Suprapubic skin (tissue), 4 donors: ENCODE measurements around the gene RCL1. TPM values are rescaled to one million over a fixed set of nuclear protein-coding genes. Genes with fewer than 3 reads are reported as not detected.

Source experiments
- DNase-seq, 2 donors: peaks; one replicate each; pipeline ENCODE4 v3.0.0-alpha.2; 2019; ENCODE audit warnings: low spot score in 2 of 2
- H3K27ac ChIP-seq: fragments of 200-600 bp; sonication (generic); one replicate; pipeline ENCODE4 v1.5.1; 2019
- H3K27me3 ChIP-seq: fragments of 200-600 bp; sonication (generic); one replicate; pipeline ENCODE4 v1.5.1; 2019
- H3K36me3 ChIP-seq: fragments of 200-600 bp; sonication (generic); one replicate; pipeline ENCODE4 v1.5.1; 2019
- H3K4me1 ChIP-seq: fragments of 200-600 bp; sonication (generic); one replicate; pipeline ENCODE4 v1.5.1; 2019
- H3K4me3 ChIP-seq: fragments of 200-600 bp; sonication (generic); one replicate; pipeline ENCODE4 v1.5.1; 2019; ENCODE audit warnings: mild to moderate bottlenecking
- H3K9me3 ChIP-seq: fragments of 200-600 bp; sonication (generic); one replicate; pipeline ENCODE4 v1.5.1; 2019
- EP300 ChIP-seq: sonication (generic); formaldehyde crosslinking; IDR thresholded peaks from one replicate; pipeline ENCODE4 v1.6.1; 2017; ENCODE audit warnings: antibody characterized with exemption
- POLR2A ChIP-seq, 2 donors: fragments of 450-650 bp; IDR thresholded peaks; one replicate each; pipeline ENCODE4 v1.6.1; 2017; ENCODE audit warnings: antibody characterized with exemption in 2 of 2, mild to moderate bottlenecking in 2 of 2, moderate library complexity in 2 of 2
- POLR2AphosphoS5 ChIP-seq, 3 donors: sonication (generic); formaldehyde crosslinking; IDR thresholded peaks; one replicate each; pipeline ENCODE4 v1.6.1; 2017; ENCODE audit warnings: antibody characterized with exemption in 3 of 3
- WGBS: methylation state at CpG from one replicate; pipeline ENCODE4 v1.1.5; 2018; 5-methylcytosine and 5-hydroxymethylcytosine counted together
- total RNA-seq, 4 donors: library from RNA; depleted of rRNA; stranded (reverse); fragments of >200 nt; gene quantifications; one replicate each; pipeline ENCODE4 v1.1.0, GENCODE V29; 2016
- TF ChIP-seq, protein P1 (sequence below), 2 donors: fragments of 200-600 bp in 1 of 2; fragments of 450-650 bp in 1 of 2; sonication (generic) in 1 of 2; IDR thresholded peaks; one replicate each; pipeline ENCODE4 v1.5.1; 2016 to 2019; ENCODE audit warnings: antibody characterized with exemption in 2 of 2, mild to moderate bottlenecking in 1 of 2, moderate library complexity in 1 of 2

RCL1 gene
- total RNA-seq, 4 donors from 2014 or later, result 44.7 to 75.7 (median 55.5) TPM

GRCh38 chr9:4887556-4887955 is 94.8 kb downstream of the RCL1 start:
- DNase-seq, result peak in 1 of 2 donors; percentile 67
- peak overlapping the region; percentile 24 for H3K27ac ChIP-seq
- TF ChIP-seq POLR2AphosphoS5 (IDR thresholded peaks at IDR 0.05), result peak in 1 of 3 donors; percentile 25
- TF ChIP-seq, protein P1, sequence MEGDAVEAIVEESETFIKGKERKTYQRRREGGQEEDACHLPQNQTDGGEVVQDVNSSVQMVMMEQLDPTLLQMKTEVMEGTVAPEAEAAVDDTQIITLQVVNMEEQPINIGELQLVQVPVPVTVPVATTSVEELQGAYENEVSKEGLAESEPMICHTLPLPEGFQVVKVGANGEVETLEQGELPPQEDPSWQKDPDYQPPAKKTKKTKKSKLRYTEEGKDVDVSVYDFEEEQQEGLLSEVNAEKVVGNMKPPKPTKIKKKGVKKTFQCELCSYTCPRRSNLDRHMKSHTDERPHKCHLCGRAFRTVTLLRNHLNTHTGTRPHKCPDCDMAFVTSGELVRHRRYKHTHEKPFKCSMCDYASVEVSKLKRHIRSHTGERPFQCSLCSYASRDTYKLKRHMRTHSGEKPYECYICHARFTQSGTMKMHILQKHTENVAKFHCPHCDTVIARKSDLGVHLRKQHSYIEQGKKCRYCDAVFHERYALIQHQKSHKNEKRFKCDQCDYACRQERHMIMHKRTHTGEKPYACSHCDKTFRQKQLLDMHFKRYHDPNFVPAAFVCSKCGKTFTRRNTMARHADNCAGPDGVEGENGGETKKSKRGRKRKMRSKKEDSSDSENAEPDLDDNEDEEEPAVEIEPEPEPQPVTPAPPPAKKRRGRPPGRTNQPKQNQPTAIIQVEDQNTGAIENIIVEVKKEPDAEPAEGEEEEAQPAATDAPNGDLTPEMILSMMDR (IDR thresholded peaks at IDR 0.05), result no peak
- H3K4me3 ChIP-seq, result no peak overlapping the region
- H3K27me3 ChIP-seq, result no peaks in the 10 kb centered on the region
- 19% methylated on average over 4 of the region's 4 CpGs for WGBS
- no peaks in the 10 kb centered on the region for H3K36me3 ChIP-seq
- H3K4me1 ChIP-seq, result peaks cover 15% of the 10 kb centered on the region
- no peaks in the 10 kb centered on the region for H3K9me3 ChIP-seq

DNA sequence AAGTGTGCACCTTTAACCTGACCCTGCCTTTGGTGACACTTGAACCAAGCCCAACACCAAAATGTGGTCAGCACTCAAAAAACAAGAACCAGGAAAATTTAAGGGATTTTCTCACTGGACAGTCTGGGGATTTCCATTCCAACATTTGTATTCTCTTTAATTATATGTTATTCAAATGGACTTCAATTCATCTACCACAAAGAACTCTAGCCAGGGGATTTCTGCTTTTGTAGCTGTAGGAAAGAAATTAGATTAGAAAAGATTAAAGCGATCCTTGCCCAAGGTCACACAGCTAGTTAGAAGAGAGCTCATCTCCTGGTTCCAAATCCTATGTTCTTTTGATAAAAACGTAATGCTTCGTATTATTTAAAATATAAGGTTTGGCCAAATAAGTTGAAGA is 97.5 kb downstream of the RCL1 start:
- Histone ChIP-seq H3K36me3 (no peaks in the 10 kb centered on the region), H3K27ac (no peak overlapping the region), H3K27me3 (no peaks in the 10 kb centered on the region), H3K4me1 (peaks cover 15% of the 10 kb centered on the region), H3K4me3 (no peak overlapping the region), H3K9me3 (no peaks in the 10 kb centered on the region)
- no peak for DNase-seq
- no peak for TF ChIP-seq EP300
- TF ChIP-seq POLR2AphosphoS5 (IDR thresholded peaks at IDR 0.05), result no peak
- TF ChIP-seq, protein P1 (IDR thresholded peaks at IDR 0.05), result no peak
- TF ChIP-seq POLR2A (IDR thresholded peaks at IDR 0.05), result no peak
- 74% methylated on average over 3 of the region's 3 CpGs for WGBS

GRCh38 chr9:4890929-4891328 is 98.2 kb downstream of the RCL1 start:
- Histone ChIP-seq H3K4me3 (no peak overlapping the region), H3K27me3 (no peaks in the 10 kb centered on the region), H3K36me3 (no peaks in the 10 kb centered on the region), H3K4me1 (peaks cover 15% of the 10 kb centered on the region), H3K9me3 (no peaks in the 10 kb centered on the region), H3K27ac (no peak overlapping the region)
- TF ChIP-seq, protein P1 (IDR thresholded peaks at IDR 0.05), result no peak
- TF ChIP-seq POLR2A (IDR thresholded peaks at IDR 0.05) (no peak), POLR2AphosphoS5 (IDR thresholded peaks at IDR 0.05) (no peak), EP300 (no peak)
- no peak for DNase-seq
- 38% methylated on average over 2 of the region's 2 CpGs for WGBS

DNA sequence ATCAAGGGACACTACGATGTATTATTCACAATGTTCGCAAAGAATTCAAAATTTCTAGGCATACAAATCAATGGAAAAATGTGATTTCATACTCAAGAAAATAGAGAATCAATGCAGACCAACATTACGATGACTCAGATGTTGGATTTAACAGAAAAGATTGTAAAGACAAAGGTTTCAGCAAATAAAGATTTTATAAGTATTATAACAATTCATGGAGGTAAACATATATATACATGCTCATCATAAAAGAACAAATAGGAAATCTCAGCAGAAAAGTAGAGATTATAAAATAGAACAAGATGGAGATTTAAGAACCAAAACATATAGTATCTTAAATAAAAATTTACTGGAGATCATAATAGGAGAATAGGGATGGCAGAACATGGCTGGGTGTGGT is 98.9 kb downstream of the RCL1 start:
- peaks cover 12% of the 10 kb centered on the region for H3K4me1 ChIP-seq
- no peak overlapping the region for H3K4me3 ChIP-seq
- no peaks in the 10 kb centered on the region for H3K36me3 ChIP-seq
- no peak for TF ChIP-seq EP300
- no peak for TF ChIP-seq POLR2AphosphoS5 (IDR thresholded peaks at IDR 0.05)
- TF ChIP-seq, protein P1 (IDR thresholded peaks at IDR 0.05), result no peak
- no peak for TF ChIP-seq POLR2A (IDR thresholded peaks at IDR 0.05)
- no peak overlapping the region for H3K27ac ChIP-seq
- no peak for DNase-seq
- no peaks in the 10 kb centered on the region for H3K9me3 ChIP-seq
- WGBS, result 99% methylated on average over 3 of the region's 3 CpGs
- no peaks in the 10 kb centered on the region for H3K27me3 ChIP-seq

DNA sequence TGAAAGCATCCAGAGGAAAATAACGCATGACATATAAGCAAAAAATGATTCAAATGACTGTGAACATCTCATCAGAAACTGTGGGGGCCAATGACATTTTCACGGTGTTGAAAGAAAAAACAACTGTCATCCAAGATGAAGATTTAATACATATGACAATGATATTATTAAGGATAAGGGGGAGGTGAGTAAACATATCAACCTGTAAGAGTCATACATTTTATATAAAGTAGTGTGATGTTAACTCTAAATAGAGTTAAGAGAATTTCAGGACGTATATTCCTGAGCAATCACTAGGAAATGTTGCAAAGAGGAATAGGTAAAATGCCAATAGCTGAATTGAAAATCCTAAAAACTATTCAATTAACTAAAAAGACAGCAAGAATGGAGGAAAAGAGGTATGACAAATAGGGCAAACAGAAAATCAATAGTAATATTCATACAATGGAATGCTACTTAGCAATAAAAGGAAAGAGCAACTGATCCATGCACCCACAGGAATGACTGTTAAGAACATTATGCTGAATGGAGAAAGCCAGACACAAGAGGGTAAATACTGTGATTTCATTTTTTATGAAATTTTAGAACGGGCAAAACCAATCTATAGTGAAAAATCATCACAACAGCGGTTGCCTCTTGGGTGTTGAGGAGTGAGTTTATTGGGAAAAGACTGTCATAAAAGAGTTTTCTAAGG is 99.9 kb downstream of the RCL1 start:
- Histone ChIP-seq H3K36me3 (no peaks in the 10 kb centered on the region), H3K27me3 (no peaks in the 10 kb centered on the region), H3K9me3 (no peaks in the 10 kb centered on the region), H3K4me3 (no peak overlapping the region), H3K4me1 (peaks cover 4% of the 10 kb centered on the region), H3K27ac (no peak overlapping the region)
- TF ChIP-seq POLR2A (IDR thresholded peaks at IDR 0.05) (no peak), POLR2AphosphoS5 (IDR thresholded peaks at IDR 0.05) (no peak), EP300 (no peak)
- TF ChIP-seq, protein P1 (IDR thresholded peaks at IDR 0.05), result no peak
- DNase-seq, result no peak
- 96% methylated on average over 5 of the region's 5 CpGs for WGBS
